Activated naive CD4-positive, alpha-beta T cell treated with anti-CD3 and anti-CD28 coated beads for 36 hours (primary cell): Measurements from ENCODE around the gene TEX264. TPM values are rescaled to one million over a fixed set of nuclear protein-coding genes. Genes with fewer than 3 reads are reported as not detected.

Source experiments
- CTCF ChIA-PET: fragments of 350-600 bp; sonication (Branson Sonifier 250); formaldehyde crosslinking; loops from one replicate; lab custom pipeline; 2021; ENCODE audit warnings: antibody characterized with exemption; lab: Charles Lee
- DNase-seq: peaks from one replicate; pipeline ENCODE4 v3.0.0-alpha.2; 2020
- H3K27ac Mint-ChIP-seq: one replicate; pipeline ENCODE4 v1.8.0; 2021; ENCODE audit warnings: mild to moderate bottlenecking, mixed read lengths
- H3K27me3 Mint-ChIP-seq: one replicate; pipeline ENCODE4 v1.8.0; 2021; ENCODE audit warnings: low read depth, mixed read lengths
- H3K36me3 Mint-ChIP-seq: one replicate; pipeline ENCODE4 v1.8.0; 2021; ENCODE audit warnings: low read depth, mixed read lengths
- H3K4me1 Mint-ChIP-seq: one replicate; pipeline ENCODE4 v1.8.0; 2021; ENCODE audit warnings: low read depth, mixed read lengths
- H3K4me3 Mint-ChIP-seq: one replicate; pipeline ENCODE4 v1.8.0; 2021; ENCODE audit warnings: mild to moderate bottlenecking, moderate library complexity, mixed read lengths
- H3K9me3 Mint-ChIP-seq: one replicate; pipeline ENCODE4 v1.8.0; 2021; ENCODE audit warnings: mixed read lengths
- intact Hi-C: fragments of 100-400 bp; cut with micrococcal nuclease; formaldehyde crosslinking; loops from one replicate; pipeline ENCODE4 v1.15.1; 2023
- total RNA-seq, 2 experiments: library from RNA; stranded (reverse); gene quantifications; one replicate each; pipeline ENCODE4 v1.2.3, GENCODE V29; 2021

Gene TEX264
- total RNA-seq, 2 experiments from 2014 or later = 23.7 to 26.6 TPM

DNA sequence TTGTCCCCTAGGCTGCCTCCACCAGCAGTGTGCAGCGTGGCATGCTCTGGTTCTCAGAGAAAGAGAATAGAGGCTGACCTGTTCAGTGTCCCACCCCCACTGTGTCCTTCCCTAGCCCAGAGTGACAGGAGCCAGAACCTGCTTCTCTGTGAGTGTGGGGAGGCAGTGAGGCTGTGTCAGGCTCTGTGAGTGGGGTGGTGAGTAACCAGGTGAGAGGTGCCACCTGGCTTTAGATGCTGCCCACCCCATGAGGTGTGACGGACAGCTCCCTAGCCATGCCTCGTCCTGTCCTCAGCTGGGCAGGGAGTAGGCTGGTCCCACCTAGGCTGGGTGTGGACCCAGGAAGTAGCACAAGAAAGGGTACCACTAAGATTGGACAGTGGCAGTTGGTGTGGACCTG is 6.3 kb downstream of the TEX264 start:
- no peaks in the 10 kb centered on the region for H3K9me3 Mint-ChIP-seq
- H3K4me1 Mint-ChIP-seq = peaks cover 87% of the 10 kb centered on the region
- intact Hi-C loops = no loop called here
- no peak for DNase-seq
- H3K36me3 Mint-ChIP-seq = peaks cover 21% of the 10 kb centered on the region
- H3K27me3 Mint-ChIP-seq = no peaks in the 10 kb centered on the region
- H3K4me3 Mint-ChIP-seq = no peak overlapping the region
- CTCF ChIA-PET = no interaction called here
- H3K27ac Mint-ChIP-seq = no peak overlapping the region

GRCh38 chr3:51678186-51678585 is 7.1 kb downstream of the TEX264 start:
- CTCF ChIA-PET = interaction anchor here (0.7 to 0.8 kb wide), 2 partner anchors 9 to 66 kb away, joined by 3 to 4 read pairs; no protein-coding TSS in a partner anchor
- Mint-ChIP-seq H3K4me1 (peaks cover 88% of the 10 kb centered on the region), H3K9me3 (no peaks in the 10 kb centered on the region), H3K36me3 (peaks cover 23% of the 10 kb centered on the region), H3K27me3 (no peaks in the 10 kb centered on the region), H3K27ac (peak overlapping the region; percentile 17), H3K4me3 (no peak overlapping the region)
- intact Hi-C loops = no loop called here
- DNase-seq = no peak

DNA sequence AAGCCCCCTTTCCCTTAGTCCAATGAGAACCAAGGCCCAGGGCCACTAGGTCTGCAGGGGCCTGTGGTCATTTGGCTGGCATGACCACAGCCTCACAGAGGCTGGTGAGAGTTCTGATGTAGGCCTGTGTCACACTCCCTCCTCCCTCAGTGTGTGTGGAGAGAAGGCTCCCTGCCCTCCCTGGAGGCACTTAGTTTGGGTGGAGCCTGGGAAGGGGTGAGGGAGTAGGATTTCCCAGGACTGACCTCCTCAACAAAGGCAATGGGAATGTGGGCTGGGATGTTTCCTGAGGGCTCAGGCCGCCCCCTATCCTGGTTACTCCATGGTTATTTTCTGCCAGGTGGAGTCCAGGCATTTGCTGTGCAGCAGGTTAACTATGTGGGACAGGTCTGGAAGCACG is 7.6 kb downstream of the TEX264 start:
- intact Hi-C loops = no loop called here
- CTCF ChIA-PET = interaction anchor here (0.7 to 0.8 kb wide), 2 partner anchors 9 to 67 kb away, joined by 3 to 4 read pairs; no protein-coding TSS in a partner anchor
- H3K4me3 Mint-ChIP-seq = no peak overlapping the region

GRCh38 chr3:51679318-51679717 is 8.3 kb downstream of the TEX264 start:
- intact Hi-C loops = no loop called here
- no peak for DNase-seq
- no peak overlapping the region for H3K4me3 Mint-ChIP-seq
- peak overlapping the region; percentile 59 for H3K27ac Mint-ChIP-seq
- no peaks in the 10 kb centered on the region for H3K9me3 Mint-ChIP-seq
- CTCF ChIA-PET = interaction anchor here (5.9 to 7.9 kb wide), 2 partner anchors 10 to 178 kb away, joined by 66 to 136 read pairs; partner anchors contain the start of genes DCAF1 and TEX264
- H3K36me3 Mint-ChIP-seq = peaks cover 23% of the 10 kb centered on the region
- H3K4me1 Mint-ChIP-seq = peaks cover 86% of the 10 kb centered on the region
- H3K27me3 Mint-ChIP-seq = no peaks in the 10 kb centered on the region

More for the DNA sequence above, 7.6 kb downstream of the TEX264 start:
- DNase-seq = no peak
- Mint-ChIP-seq H3K36me3 (peaks cover 23% of the 10 kb centered on the region), H3K27me3 (no peaks in the 10 kb centered on the region), H3K27ac (peak overlapping the region; percentile 54), H3K4me1 (peaks cover 87% of the 10 kb centered on the region), H3K9me3 (no peaks in the 10 kb centered on the region)

DNA sequence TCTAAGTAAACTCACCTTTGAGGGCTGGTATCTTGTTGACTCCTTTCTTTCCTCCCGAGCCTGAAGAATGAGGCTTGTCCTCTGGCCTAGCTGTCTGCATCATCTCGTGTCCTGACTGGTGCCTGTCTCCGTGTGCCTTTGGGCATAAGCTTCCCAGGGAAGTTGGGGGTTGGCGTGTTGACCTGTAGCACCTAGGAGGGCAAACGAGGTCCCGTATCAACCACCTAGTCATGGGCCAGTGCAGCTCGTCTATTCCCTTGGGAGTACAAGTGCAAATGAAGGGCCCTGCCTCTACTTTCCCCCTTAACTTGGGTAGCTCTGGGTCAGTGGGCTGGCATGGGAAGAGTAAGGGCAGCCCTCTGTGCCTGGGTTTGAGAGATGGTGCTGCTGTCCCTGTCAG is 8.7 kb downstream of the TEX264 start:
- peak overlapping the region; percentile 59 for H3K27ac Mint-ChIP-seq
- no peaks in the 10 kb centered on the region for H3K27me3 Mint-ChIP-seq
- peaks cover 22% of the 10 kb centered on the region for H3K36me3 Mint-ChIP-seq
- CTCF ChIA-PET = interaction anchor here (0.5 to 7.9 kb wide), 4 partner anchors 10 to 197 kb away, joined by 3 to 136 read pairs (median 35); partner anchors contain the start of genes DCAF1 and TEX264
- H3K4me3 Mint-ChIP-seq = no peak overlapping the region
- no peak for DNase-seq
- H3K9me3 Mint-ChIP-seq = no peaks in the 10 kb centered on the region
- intact Hi-C loops = no loop called here
- peaks cover 86% of the 10 kb centered on the region for H3K4me1 Mint-ChIP-seq

DNA sequence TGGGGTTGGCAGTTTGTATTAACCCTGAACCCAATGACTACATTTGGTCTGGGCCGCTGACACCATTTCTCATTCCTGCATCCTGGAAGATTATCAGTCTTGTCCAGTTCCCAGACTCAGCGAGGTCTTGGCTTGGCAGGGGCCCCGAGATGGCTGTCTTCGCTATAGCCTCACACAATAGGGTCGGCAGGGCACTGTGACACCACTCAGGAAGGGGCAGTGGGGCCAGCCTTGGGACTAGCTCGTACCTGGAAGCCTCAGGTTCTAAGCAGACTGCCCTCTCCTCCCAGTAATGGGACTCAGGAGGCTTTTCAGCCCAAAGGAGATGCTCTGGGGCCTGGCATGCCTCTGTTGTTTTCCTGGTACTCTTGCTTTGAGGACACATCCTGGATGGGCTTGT is 9.1 kb downstream of the TEX264 start:
- H3K27ac Mint-ChIP-seq = peak overlapping the region; percentile 38
- intact Hi-C loops = no loop called here
- no peak overlapping the region for H3K4me3 Mint-ChIP-seq
- no peaks in the 10 kb centered on the region for H3K27me3 Mint-ChIP-seq
- H3K36me3 Mint-ChIP-seq = peaks cover 20% of the 10 kb centered on the region
- no peak for DNase-seq
- CTCF ChIA-PET = interaction anchor here (0.5 to 7.9 kb wide), 7 partner anchors 7 to 291 kb away, joined by 3 to 136 read pairs (median 7); partner anchors contain the start of genes DCAF1 and TEX264
- no peaks in the 10 kb centered on the region for H3K9me3 Mint-ChIP-seq
- H3K4me1 Mint-ChIP-seq = peaks cover 86% of the 10 kb centered on the region

GRCh38 chr3:51680663-51681230 is 9.7 kb downstream of the TEX264 start:
- Mint-ChIP-seq H3K9me3 (no peaks in the 10 kb centered on the region), H3K27me3 (no peaks in the 10 kb centered on the region), H3K27ac (peak overlapping the region; percentile 38), H3K36me3 (peaks cover 21% of the 10 kb centered on the region), H3K4me3 (no peak overlapping the region), H3K4me1 (peaks cover 86% of the 10 kb centered on the region)
- DNase-seq = no peak
- intact Hi-C loops = no loop called here
- CTCF ChIA-PET = interaction anchor here (0.7 to 7.9 kb wide), 11 partner anchors 8 to 291 kb away, joined by 3 to 136 read pairs (median 5); partner anchors contain the start of genes DCAF1 and TEX264

DNA sequence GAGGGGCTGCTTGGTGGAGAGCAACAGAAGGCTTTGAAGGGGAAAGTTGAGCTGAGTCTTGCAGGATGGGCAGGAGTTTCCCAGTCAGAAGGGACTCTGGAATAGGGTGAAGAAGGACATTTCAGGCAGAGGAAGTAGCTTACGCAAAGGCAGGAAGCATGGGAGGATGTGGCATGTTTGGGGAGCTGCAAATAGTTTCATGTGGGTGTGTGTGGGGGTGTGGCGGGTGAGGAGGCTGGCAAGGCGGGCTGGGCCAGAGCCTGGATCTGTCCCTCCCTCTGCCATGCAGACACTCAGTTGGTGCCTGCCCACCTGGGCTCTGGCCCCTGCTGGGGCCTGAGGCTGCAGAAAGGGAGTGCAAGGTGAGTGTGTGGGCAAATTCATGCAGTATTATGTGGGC is 10.4 kb downstream of the TEX264 start:
- H3K9me3 Mint-ChIP-seq = no peaks in the 10 kb centered on the region
- H3K36me3 Mint-ChIP-seq = peaks cover 22% of the 10 kb centered on the region
- H3K4me3 Mint-ChIP-seq = no peak overlapping the region
- CTCF ChIA-PET = interaction anchor here (0.7 to 7.9 kb wide), 16 partner anchors 9 to 298 kb away, joined by 3 to 136 read pairs (median 4); partner anchors contain the start of genes DCAF1 and TEX264
- H3K27ac Mint-ChIP-seq = peak overlapping the region; percentile 38
- intact Hi-C loops = no loop called here
- DNase-seq = peak; percentile 47
- H3K27me3 Mint-ChIP-seq = no peaks in the 10 kb centered on the region
- peaks cover 86% of the 10 kb centered on the region for H3K4me1 Mint-ChIP-seq

DNA sequence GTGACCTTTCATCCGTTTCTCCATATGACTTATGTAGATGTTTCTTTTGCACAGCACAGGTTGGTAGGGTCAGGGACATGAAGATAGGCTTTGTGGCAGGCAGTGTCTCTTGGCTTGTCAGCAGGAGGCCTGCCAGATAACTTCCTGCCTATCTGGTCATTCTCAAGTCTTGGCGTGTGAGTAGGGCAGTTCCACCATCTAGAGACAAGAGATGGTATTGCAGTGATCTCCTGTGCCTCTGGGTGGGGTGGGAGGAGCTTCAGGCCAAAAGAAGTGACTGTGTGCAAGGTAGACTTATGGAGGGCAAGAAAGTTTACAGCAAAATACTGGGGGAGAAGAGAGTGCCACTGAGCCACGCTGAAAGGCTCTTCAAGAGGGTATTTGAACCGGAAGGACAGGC is 11.0 kb downstream of the TEX264 start:
- Mint-ChIP-seq H3K4me1 (peaks cover 87% of the 10 kb centered on the region), H3K4me3 (no peak overlapping the region), H3K36me3 (peaks cover 27% of the 10 kb centered on the region), H3K9me3 (no peaks in the 10 kb centered on the region), H3K27ac (peak overlapping the region; percentile 38), H3K27me3 (no peaks in the 10 kb centered on the region)
- intact Hi-C loops = loop anchor here (1.0 kb wide), 5 partner anchors 10 to 291 kb away; partner anchors contain the start of gene RBM15B
- DNase-seq = peak; percentile 87
- CTCF ChIA-PET = interaction anchor here (0.6 to 7.9 kb wide), 31 partner anchors 9 to 460 kb away, joined by 3 to 136 read pairs (median 4); partner anchors contain the start of genes DCAF1, RBM15B and TEX264

DNA sequence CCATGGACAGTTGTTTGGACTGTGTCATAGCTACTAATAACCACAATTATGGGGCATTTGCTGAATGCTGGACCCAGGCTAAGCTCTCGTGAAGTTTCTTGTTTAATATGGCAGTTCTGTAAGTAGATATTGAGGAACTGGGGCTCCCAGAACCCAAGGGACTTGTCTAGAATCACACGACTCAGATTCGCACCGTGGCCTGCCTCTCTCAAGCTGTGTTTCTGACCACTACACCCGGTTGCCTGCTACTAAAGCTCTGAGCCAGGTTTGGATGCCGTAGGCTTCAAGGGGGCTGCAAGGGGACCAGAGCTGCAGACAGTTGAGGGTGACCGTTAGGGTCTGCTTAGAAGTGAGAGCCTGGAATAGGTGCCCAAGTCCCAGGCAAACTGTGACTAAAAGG is 11.5 kb downstream of the TEX264 start:
- Mint-ChIP-seq H3K36me3 (peaks cover 30% of the 10 kb centered on the region), H3K4me3 (no peak overlapping the region), H3K27me3 (no peaks in the 10 kb centered on the region), H3K9me3 (no peaks in the 10 kb centered on the region), H3K4me1 (peaks cover 90% of the 10 kb centered on the region), H3K27ac (peak overlapping the region; percentile 34)
- no peak for DNase-seq
- intact Hi-C loops = loop anchor here (1.0 kb wide), 5 partner anchors 10 to 291 kb away; partner anchors contain the start of gene RBM15B
- CTCF ChIA-PET = interaction anchor here (0.6 to 7.9 kb wide), 29 partner anchors 8 to 459 kb away, joined by 3 to 136 read pairs (median 4); partner anchors contain the start of genes DCAF1, RBM15B and TEX264

- CTCF ChIA-PET = interaction anchor here (0.6 to 7.9 kb wide), 7 partner anchors 12 to 298 kb away, joined by 3 to 136 read pairs (median 3); partner anchors contain the start of genes DCAF1, MANF and TEX264
- H3K4me1 Mint-ChIP-seq = peaks cover 89% of the 10 kb centered on the region
- intact Hi-C loops = no loop called here
- no peak overlapping the region for H3K27ac Mint-ChIP-seq
- no peak overlapping the region for H3K4me3 Mint-ChIP-seq
- H3K36me3 Mint-ChIP-seq = peaks cover 33% of the 10 kb centered on the region
- no peaks in the 10 kb centered on the region for H3K9me3 Mint-ChIP-seq
- H3K27me3 Mint-ChIP-seq = no peaks in the 10 kb centered on the region
- DNase-seq = no peak
Observed at GRCh38 chr3:51683566-51683965, 12.5 kb downstream of the TEX264 start.

GRCh38 chr3:51684971-51685751 is 14.1 kb downstream of the TEX264 start:
- DNase-seq = no peak
- H3K4me1 Mint-ChIP-seq = peaks cover 87% of the 10 kb centered on the region
- intact Hi-C loops = no loop called here
- peaks cover 33% of the 10 kb centered on the region for H3K36me3 Mint-ChIP-seq
- H3K9me3 Mint-ChIP-seq = no peaks in the 10 kb centered on the region
- H3K27me3 Mint-ChIP-seq = no peaks in the 10 kb centered on the region
- H3K27ac Mint-ChIP-seq = peak overlapping the region; percentile 90
- peak overlapping the region; percentile 3 for H3K4me3 Mint-ChIP-seq
- CTCF ChIA-PET = interaction anchor here (1.4 to 7.9 kb wide), 4 partner anchors 10 to 184 kb away, joined by 3 to 136 read pairs (median 35); partner anchors contain the start of genes DCAF1 and TEX264
